ENCODE results near the gene XPNPEP3. TPM values are rescaled to one million over a fixed set of nuclear protein-coding genes. Genes with fewer than 3 reads are reported as not detected.
"Not testable (repeated sequence)": the region's sequence is repeated elsewhere in the genome, so short reads cannot be mapped to it uniquely, and the experiment has no call there.

The XPNPEP3 gene
- total RNA-seq, 1 donor from 2014 or later, result 7.9 TPM

DNA sequence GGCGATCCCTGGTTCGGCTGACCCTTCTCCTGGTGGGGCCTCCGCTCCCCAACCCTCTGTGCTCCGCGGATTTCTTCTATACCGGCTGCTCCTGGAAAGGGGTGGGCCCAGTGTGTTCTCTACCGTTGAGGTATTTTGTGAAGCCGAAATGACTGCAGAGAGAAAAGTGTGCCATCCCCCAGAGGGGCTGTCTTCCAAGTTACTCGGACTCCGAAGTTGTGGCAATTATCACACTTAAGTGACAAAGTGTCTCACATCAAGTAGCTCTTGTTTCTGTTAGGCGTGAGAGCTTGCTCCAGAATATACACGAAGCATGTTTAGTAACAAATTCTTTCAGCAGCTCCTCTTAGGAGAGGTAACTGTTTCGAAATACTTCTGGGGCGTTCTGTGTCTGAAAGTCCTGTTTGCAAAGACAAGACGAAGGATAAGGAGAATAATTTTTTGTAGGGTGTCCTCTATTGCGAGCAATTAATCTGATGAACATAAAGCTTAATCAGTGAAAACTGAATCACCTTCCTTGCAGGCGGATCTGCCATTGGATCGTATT, 434 bp downstream of the XPNPEP3 start:
- no peak for DNase-seq

DNA sequence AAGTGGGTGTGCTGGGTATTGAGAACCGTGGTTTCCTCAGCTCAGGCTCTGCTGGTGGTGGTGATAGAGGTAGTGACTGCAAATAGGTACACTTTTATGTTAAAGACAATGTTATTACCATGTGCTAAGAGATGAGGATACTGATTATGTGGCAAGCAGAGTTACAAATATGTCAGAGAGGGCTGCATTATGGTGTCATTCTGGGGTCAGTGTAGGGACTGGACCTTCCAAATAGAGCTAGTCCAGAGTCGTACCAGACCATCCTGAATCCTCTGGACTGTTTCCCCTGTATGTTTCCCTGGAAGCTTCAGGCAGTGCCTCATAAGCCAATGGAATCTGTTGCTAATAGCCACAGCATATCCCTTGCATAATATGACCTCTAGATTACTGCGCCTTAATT, 5.1 kb downstream of the XPNPEP3 start, which contains the start of gene DNAJB7:
TSS of gene DNAJB7 (minus strand) at position 101 of the 400 bp plus-strand sequence. CDS start 119 bp downstream, outside the sequence.
- DNase-seq, result no peak

DNA sequence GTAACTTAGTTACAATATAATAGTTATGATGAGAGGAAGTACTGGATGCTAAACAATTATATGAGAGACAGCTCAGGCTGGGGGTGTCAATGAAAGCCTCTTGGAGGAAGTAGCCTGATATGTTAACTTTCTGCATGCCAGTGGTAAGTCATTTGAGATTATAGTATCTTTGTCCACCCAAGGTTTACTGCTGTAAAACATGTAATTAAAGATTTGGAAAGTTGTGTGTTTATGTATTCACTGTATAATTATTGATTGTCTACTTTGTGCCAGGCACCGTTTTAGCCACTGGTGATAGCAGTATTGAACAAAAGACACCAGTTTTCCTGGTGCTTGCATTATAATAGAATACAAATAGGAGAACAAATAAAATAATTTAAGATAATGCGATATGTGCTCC, 5.6 kb downstream of the XPNPEP3 start:
- no peak for DNase-seq

DNA sequence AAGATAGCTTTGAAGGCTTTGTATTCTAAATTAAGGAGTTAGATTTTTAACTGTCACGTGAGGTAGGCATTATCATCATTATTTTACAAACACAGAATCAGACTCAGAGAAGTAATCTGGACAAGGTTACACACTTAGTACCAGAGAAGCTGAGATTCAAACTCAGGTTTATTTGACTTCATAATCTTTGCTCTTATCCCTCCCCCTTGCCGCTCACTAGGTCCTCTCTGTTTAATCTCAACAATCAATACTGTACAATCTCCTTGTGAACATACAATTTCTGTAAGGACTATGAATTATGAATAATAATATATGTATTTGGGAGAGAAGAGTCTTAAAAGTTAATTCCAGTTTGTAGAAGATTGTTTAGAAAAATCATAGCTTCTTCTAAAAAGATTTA, 10.2 kb downstream of the XPNPEP3 start:
- DNase-seq, result no peak

DNA sequence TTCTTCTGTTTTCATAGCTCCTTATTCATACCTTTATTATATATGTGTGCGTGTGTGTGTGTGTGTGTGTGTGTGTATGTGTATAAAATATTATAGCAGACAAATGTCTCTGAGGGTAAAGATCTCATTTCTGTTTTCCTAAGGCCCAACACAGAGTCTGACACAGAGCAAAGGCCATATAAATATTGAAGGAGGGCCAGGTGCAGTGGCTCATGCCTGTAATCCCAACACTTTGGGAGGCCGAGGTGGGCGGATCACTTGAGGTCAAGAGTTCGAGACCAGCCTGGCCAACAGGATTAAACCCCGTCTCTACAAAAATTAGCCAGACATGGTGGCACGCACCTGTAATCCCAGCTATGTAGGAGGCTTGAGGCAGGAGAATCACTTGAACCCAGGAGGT, 11.4 kb downstream of the XPNPEP3 start:
- not testable (repeated sequence) for DNase-seq

GRCh38 chr22:40874016-40874415, 17.1 kb downstream of the XPNPEP3 start:
- no peak for DNase-seq

DNA sequence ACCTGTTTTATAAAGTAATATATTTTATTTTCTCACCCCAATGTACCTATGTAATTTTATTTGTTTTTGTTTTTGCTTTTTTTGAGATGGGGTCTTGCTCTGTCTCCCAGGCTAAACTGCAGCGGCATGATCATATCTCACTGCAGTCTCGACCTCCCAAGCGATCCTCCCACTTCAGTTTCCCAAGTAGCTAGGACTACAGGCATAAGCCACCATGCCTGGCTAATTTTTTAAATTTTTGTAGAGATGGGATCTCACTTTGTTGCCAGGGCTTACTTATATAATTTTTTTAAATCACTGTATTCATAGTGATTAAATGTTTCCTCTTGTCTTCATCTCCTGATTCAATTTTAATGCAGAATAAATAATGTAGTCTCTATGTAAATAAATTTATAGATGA, 18.2 kb downstream of the XPNPEP3 start:
- DNase-seq, result no peak

GRCh38 chr22:40876907-40877306, 20.0 kb downstream of the XPNPEP3 start:
- no peak for DNase-seq

DNA sequence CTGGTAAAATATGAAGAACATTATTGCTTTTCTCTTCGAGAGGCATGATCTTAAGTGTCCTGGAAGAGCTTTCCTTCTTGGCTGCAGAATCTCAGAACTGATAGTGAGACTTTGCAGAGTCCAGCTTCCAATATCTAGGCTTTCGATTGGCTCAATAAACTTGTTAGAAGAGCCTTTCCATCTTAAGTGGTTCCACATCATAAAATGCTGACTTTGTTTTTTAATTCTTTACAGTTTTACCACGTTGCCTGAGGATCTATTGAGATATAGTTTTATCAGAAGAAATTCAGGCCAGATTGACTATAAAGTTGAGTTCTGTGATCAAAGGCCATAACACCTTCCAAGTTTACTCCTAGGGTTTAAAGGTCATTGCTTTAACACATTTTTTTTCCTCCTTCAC, 20.5 kb downstream of the XPNPEP3 start:
- no peak for DNase-seq

GRCh38 chr22:40878922-40879321, 22.0 kb downstream of the XPNPEP3 start:
- no peak for DNase-seq

GRCh38 chr22:40889116-40889515, 32.2 kb downstream of the XPNPEP3 start:
- no peak for DNase-seq

GRCh38 chr22:40890881-40891280, 33.9 kb downstream of the XPNPEP3 start:
- DNase-seq, result no peak

DNA sequence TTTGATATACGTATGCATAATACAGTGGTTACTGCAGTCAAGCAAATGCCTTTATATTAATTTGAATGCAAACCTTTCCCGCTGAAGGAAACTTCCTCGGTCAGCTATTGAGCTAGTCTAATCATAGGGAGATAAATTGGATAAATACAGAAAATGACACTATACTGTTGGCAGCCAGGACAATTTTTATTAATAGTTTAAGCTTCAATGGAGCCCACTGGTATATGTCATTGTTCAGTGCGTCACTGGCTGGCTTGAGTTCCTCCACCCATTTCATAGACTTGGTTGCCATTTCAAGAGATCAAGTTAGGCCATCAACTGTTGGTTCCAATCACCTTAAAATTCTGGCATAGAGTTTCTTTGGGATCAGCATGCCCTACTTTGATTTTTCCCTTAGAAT, 37.5 kb downstream of the XPNPEP3 start:
- DNase-seq, result no peak

DNA sequence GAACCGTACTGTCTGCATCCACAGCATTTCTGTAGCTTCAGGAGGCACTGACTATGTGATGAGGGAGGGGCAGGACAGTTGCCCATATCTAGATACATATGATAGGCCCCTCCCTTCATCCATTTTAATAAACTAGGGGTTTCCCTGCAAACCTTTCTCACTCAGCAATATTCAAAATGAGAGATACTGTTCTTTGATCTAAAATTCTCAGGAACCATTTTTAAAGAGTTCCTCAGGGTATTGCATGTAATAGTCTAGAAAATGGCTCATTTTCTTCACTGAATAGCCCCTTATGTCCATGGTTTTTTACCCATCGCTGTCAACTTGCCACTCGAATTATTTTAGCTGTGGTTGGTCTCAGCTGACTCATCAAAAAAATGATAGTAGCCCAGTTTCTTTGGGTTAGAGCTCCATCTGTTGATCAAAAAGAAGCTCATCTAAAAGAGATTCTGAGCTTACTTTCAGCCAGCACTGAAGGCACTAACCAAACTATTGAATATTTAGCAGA, 42.0 kb downstream of the XPNPEP3 start:
- DNase-seq, result peak; percentile 46

DNA sequence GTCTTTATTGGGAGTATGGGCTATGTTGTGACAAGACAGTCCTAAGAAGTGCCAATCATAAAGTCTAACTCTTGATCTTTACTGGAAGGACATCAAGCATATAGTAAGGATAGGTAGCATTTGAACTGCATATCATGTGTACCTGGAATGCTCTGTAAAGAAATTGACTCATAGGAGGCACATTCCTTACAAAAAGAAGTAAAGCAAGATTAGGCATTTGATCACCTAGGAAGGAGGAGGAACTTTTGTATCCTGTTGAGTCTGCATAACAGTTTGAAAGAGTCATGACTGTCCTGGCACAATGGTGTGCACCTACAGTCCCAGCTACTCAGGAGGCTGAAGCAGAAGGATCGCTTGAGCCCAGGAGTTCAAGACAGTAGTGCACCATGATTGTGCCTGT, 47.2 kb downstream of the XPNPEP3 start:
- DNase-seq, result no peak

DNA sequence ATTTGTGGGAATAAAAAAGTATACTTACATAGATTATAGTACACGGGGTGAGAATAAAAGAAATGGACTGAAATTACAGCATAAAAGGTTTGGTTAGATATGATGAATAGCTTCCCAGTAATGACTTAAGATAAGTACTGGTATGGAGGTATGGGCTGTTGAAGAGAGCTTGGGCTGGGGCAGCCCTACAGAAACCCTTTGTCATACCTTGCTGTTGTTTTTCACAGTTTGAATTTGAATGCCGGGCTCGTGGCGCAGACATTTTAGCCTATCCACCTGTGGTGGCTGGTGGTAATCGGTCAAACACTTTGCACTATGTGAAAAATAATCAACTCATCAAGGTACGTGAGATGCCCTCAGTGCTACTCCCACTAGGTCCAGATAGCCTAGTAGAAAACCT, 51.9 kb downstream of the XPNPEP3 start:
- no peak for DNase-seq

DNA sequence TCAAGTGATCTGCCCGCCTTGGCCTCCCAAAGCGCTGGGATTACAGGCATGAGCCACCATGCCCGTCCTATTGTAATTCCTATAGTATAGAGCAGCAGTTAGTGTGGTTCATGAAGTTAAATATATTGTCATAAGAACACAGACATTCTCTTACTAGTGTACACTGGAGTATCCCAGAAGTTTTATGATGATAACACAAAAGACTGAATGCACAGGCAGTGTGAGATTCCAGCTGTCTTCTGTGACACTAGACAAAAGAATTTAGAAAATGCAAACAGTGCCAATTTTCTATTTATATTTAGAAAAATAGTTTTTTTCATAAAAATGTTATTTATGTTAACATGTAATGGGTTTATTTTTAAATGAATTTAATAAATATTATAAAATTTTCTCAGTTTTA, 54.8 kb downstream of the XPNPEP3 start:
- no peak for DNase-seq

- DNase-seq, result not testable (repeated sequence)
Observed at GRCh38 chr22:40912987-40913386, 56.0 kb downstream of the XPNPEP3 start.

- no peak for DNase-seq
Observed at GRCh38 chr22:40919446-40919845, 62.5 kb downstream of the XPNPEP3 start.

- DNase-seq, result no peak
Observed at GRCh38 chr22:40920526-40920925, 63.6 kb downstream of the XPNPEP3 start.

- DNase-seq, result peak; percentile 56
Observed at GRCh38 chr22:40922484-40923303, 65.7 kb downstream of the XPNPEP3 start.

- DNase-seq, result no peak
Observed at GRCh38 chr22:40928657-40929056, 71.7 kb downstream of the XPNPEP3 start.

GRCh38 chr22:40932396-40932795, 75.4 kb downstream of the XPNPEP3 start:
- no peak for DNase-seq

- DNase-seq, result no peak
Observed at GRCh38 chr22:40939202-40939601, 82.3 kb downstream of the XPNPEP3 start.
